Activated T-cell treated with anti-CD3 and anti-CD28 coated beads, Interleukin-2, amount 50 U/mL, for 1 hour (primary cell): ENCODE results near the gene DAB1.
A peak's percentile ranks its signal among the peaks of the same experiment; 100 is the strongest.

Source experiments
- DNase-seq: peaks from one replicate; pipeline ENCODE4 v3.0.0-alpha.2; 2020

Gene DAB1

DNA sequence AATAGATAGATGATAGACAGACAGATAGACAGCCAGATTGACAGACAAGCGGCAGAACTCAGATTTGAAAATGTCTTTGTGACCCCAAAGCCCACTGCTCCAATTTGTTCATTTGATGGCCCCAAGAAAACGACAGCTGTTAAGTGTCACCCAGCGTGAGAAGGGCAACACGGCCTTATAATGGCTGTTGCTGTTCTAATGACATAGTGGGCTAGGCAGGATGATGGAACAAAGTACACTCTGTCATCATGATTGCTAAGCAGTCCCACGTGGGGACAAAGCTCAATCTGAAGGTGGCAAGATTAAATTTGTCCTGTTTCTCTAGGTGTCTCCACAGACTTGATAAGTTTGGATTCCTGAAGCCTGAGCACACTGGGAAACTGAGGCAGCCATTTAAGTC is 112.9 kb downstream of the DAB1 start:
- DNase-seq: no peak

DNA sequence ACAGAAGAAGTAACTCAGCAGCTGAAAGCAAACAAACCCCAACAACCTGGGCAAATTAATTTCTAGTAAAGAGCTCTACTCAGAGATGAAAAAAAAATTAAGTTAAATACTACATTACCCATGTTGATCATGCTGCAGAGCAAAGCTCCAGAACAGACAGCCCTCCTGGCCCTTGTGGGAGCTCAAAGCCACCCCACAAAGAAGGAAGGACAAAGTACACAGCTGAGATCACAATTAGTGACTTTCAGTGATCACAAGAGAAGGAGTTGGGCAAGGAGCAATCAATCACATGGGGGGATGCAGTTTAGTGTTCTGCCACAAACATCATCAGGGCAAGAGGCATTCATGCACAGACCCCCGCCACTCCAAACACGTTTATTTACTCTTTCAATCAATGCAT is 114.2 kb downstream of the DAB1 start:
- DNase-seq: no peak

DNA sequence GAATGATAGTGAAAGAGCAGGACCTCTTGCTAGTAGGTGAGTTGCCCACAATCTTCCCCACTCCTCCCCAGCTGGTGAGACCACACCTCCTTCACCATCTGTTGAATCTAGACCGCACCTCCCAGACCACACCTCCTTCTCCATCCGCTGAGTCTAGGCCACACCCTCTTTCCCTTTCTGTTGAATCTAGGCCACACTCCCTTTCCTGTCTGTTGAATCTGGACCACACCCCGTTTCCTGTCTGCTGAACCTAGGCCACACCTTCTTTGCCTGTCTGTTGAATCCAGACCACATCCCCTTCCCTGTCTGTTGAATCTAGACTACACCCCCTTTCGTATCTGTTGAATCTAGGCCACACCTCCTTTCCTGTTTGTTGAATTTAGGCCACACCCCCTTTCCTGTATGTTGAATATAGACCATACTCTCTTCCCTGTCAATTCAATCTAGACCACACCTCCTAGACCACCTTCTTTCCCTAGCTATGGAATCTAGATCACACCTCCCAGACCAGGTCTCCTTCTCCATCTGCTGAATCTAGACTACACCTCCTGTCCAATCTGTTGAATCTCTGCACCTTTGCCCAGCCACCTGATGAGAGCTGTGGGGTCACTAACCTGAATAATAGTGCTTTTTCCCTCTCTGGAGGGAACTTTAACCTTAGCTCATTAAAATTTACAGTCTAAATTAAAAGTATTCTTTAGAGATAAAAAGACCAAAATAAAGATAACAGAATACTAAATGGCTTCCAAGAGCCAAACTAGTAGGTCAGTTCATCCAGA is 116.3 kb downstream of the DAB1 start:
- DNase-seq: peak; percentile 41

DNA sequence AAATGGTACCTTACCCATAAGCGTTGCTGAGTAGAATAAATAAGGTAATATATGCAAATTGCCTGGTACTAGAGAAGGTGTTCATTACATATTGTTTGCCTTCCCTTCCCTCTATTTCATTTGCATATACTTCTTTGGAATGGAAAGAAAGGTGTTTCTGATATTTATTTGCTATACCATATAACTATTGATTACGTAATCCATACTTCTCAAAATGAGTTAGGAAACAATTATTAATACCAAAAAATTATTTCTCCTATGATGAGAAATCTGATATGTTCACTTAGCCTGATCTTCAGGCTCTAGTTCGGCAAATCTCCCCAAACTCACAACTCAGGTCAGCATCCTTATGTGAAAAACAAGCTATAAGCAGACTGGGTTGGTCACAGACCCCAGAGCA is 119.3 kb downstream of the DAB1 start:
- no peak for DNase-seq

DNA sequence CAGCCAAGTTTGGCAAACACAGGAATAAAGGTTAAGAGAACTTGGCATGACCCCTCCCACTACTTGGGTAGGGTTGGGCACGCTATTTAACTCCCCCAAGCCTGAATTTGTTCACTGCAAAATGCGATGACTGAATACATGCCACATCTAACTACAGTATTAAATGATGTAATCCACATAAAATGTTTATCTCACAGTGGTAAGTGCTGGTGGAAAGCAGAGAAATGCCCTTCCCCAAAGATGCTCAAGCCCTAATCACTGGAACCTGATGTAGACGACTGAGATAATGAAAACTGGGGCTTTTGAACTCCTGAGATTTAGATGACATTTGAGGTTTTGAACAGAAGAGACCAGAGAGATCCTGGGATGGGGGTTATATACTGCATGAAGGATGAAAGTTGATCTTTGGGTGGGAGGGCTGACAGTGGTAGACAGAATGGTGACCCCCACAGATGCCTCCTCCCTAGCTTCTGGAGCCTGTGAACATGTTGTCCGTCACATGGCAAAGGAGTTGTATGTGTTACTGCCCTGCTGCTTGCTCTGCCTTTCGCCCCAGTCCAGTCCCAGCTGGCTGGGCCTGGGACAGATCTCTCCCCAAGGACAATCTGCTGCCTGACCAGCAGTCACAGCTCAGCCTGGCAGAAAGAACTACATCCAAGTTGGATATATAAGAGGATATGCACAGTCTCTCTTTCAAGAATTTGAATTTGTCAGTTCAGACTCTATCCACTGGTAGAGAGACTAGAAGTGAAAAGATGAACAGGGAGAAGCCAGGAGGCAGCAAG is 120.9 kb downstream of the DAB1 start:
- DNase-seq: no peak

DNA sequence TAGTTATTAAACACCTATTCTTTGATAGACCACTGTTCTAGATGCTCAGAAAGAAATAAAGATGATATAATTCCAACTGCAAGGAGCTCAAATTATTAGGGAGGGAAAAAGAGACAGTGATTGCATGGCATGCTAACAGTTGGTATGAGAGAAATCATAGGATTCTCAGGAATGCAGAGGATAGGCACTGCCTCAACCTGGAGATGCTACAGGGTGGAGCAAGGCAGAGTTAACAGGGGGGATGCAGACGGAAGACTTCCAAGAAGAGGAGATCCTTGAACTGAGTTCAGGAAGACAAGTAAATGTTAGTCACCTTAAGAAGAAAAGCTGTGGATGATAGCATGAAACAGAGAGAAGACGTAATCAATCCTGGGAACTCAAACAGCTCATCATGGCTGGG is 123.7 kb downstream of the DAB1 start:
- no peak for DNase-seq

DNA sequence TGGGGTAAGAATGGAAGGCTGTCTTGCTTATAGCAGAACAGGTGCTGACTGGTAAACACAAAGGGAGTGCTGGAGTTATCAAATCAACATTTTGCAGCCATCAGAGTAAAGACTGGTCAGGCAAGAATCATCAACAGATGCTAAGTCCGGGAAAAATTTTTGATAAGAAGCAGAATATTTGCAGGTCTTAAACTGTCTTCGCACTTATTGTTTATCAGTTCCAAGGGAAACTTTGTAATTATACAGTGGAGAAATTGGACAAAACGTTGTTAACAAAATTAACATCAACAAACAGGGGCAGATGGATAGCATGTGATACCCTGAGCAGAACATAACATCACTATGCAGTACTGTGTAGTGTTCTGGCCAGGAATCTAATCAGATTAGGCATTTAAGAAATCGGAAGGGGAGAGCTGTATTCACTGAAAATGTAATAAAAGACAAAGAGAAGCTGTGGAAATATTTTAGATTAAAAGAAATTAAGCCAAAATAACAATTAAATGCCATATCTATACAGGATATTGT is 127.1 kb downstream of the DAB1 start:
- DNase-seq: no peak

DNA sequence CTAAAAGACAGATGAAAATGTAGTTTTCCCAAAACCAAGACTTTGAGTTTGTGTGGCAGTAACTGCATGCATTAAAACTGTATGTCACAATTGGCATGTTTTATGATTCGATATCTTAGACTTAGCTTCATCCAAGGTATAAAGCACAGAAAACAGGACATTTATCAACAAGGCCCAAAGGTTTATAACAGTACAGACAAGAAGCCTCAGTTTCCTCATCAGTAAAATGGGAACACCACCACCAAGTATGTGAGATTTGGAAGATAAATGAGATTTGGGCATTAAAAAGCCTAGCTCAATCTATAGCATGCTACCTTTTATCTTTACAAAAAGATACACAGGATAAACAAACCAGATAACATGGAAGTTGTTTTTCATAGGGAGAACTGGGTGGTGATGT is 128.5 kb downstream of the DAB1 start:
- DNase-seq: no peak

DNA sequence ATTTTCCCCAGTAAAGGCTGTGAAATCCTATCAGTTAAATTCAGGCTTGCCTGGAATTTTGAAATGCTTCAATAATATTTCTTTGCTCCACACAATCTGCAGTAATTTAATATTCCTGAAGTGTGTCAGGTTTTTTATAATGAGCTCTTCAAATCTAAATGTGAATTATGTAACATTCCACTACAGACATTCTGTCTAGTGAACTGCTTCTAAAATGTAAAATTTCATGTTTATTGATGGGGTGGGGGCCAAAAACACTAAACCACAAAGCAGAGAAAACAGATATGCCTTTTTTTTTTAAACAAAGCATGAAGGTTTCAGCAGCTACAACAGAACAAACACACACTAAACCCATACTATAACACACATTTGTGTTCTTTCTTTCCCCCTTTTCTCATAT is 129.7 kb downstream of the DAB1 start:
- no peak for DNase-seq

GRCh38 chr1:57293214-57293613 is 130.6 kb downstream of the DAB1 start:
- DNase-seq: no peak

DNA sequence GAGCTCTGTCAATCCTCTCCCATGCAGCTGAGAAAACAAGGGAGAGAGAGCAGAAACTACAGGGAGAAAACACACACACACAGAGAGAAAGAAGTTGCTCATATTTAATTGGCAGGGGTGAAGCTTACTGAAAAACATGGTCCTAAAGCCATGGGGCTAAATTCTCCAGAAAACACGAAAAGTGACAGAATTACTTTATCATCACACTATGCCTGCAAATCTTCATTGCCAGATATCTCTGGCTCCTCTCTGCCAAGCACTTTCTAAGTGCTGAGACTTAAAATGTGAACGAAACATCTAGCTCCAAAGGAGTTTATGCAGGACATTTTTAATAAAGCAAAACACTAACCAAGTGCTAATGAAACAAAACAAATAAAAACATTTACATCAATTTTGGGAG is 134.1 kb downstream of the DAB1 start:
- DNase-seq: no peak

DNA sequence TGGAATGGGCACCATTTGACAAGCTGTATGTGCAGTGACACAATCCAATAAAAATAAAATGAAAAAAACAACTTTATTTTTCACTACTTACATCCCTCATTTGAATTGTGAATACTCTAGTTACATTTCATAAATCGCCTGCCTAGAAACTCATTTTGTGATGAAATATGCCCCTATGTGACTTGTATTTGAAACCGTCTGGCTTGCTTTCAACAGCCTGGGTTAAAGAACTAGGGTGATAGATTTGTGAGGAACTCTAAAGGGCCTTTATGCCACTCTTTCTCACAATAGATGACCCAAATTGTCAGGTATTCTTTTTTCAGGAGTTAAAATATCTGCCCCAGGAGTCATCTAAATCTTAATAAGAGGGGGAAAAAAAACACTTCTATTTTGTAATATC is 137.9 kb downstream of the DAB1 start:
- DNase-seq: no peak

DNA sequence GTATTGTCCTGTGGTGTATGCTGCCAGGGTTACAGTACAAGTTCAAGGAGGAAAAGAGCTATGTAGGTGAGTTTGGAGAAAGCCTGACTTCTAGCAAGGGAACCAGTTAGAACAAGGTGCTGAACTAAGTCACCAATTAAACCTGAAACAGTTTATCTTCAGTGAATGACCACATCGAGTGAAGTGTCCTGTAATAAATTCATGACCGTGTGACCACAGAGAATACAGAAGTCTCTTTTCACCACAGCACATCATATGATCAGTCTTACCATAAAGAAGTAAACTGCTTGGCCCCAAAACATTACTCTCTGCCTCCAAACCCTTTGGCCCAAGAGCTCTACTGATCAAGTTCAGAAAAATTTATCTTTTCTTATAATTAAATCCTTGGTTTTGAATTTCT is 141.4 kb downstream of the DAB1 start:
- no peak for DNase-seq

DNA sequence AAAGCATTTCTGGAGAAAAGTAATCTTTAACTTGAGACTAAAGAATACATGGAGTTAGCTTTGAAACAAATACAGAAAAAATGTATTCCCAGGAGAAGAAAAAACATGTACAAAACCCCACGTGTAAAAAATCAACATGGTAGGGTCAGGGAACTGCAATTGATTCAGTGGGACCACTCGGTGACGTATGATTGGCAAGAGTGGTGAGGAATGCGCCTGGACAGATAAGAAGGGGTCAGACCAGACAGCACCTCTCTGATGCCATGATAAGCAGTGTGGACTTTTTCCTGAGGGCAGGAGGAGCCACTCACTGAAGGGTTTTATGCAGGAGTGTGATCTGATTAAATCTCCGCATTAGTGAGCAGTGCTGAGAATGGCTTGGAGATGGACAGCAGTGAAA is 142.5 kb downstream of the DAB1 start:
- DNase-seq: no peak

DNA sequence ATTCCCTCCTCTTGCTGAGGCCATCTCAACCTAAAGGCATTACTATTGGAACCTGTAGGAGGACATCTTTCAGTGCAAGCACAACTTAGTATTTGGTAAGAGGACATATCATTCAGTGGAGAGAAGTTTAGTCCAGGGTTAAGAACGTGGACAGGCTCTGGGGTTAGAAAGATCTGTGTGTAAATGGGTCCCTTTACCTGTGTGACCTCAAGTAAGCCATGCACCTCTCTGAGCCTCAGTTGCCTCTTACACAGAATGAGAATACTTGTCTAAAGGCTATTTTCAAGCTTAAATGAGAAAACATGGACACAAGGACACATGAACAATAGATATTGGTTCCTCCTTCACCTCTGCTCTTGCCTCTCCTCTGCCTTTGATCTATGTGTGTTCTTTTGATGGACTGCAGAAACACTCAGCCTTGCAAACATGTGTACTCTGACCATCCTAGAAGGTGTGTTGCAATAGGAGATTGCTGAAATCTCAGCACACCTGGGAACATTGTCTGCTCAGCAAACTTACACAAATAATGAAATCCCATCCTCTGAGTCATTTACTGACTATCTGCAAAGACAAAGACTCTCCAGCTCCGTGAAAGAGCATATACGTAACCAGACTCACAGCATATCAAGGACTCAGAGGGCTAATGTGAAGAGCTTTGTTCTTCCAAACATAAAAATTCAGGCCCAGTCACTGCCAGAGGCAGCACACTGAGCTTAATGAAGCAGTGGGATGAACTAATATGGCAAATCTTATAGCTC is 143.8 kb downstream of the DAB1 start:
- no peak for DNase-seq

GRCh38 chr1:57278558-57278957 is 145.3 kb downstream of the DAB1 start:
- DNase-seq: no peak

- DNase-seq: no peak
These were observed 146.2 kb downstream of the DAB1 start for GRCh38 chr1:57277681-57278080.

GRCh38 chr1:57276918-57277317 is 146.9 kb downstream of the DAB1 start:
- no peak for DNase-seq

GRCh38 chr1:57272601-57273000 is 151.3 kb downstream of the DAB1 start:
- no peak for DNase-seq

DNA sequence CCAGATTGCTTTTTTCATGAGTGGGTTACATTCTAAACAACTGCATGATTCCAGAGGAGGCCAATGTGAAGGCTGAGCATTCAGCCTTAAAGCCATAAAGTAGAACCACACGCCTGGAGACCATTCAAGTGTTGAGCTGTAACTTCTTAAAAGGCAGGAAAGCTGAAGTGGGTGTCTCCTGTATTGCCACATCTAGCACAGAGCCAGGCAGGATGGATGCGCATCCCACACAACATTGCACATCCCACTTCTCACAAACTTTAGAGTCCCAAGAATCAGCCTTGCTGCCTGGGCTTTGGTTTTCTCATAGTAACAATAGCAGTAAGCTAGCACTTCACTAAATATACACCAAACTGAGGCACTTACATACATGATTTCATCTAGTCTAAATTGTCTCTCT is 151.7 kb downstream of the DAB1 start:
- DNase-seq: no peak

DNA sequence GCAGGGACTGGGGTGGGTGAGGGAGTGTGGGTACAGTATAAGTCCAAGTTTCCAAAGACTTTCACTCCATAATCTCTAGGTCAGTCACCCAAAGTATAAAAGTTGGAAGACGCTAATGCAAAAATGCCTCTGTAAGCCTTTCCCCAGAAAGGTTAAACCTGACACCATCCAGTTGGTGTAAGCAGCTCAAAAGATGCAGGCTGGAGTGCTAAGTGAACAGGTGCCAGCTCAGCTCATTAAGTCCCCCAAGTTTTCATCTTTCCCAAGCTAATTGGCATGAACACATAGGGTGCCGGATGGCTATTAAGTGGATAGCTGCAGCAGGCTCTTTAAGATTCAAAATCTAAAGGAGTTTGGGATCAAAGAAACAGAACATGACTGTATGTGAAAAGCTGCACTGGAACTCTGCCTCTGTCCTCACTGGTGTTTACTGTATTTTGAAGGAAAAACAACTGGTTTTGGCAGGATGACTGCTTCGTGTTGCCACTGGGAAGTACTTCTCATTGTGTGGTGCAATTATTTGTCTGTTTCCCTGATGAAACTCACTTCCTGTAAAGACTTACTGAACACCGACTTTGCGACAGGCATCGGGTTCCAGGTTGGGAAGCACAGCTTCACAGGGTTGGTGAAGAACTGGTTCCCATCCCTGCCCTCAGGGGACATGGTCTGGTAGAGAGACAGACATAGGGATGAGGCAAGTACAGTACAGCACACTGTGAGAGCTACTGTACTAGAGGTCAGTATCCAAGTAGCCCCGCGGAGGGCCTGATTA is 152.7 kb downstream of the DAB1 start:
- DNase-seq: no peak

- no peak for DNase-seq
These were observed 154.1 kb downstream of the DAB1 start for GRCh38 chr1:57269630-57270225.
